PFSK-1 (cell line): Measurements from ENCODE around the gene TRAM2.

Experiments
- FOXP2 ChIP-seq: optimal IDR thresholded peaks from 2 replicates; pipeline ENCODE3; 2011; ENCODE audit warnings: borderline replicate concordance, control low read depth, inconsistent platforms; ENCODE audit not compliant: insufficient read depth; ENCODE audit errors: extremely low read length, extremely low read depth
- POLR2AphosphoS5 ChIP-seq: IDR thresholded peaks from 2 replicates; pipeline ENCODE4 v1.6.1; 2012; ENCODE audit warnings: low read depth, mild to moderate bottlenecking, control low read depth, low read length, moderate library complexity
- REST ChIP-seq, 2 experiments: IDR thresholded peaks; 2 replicates each; pipeline versions ENCODE4 v1.6.1 to v1.8.0; 2011 to 2012; ENCODE audit warnings: low read depth in 2 of 2, low read length in 2 of 2, control low read depth in 1 of 2, inconsistent platforms in 1 of 2, mild to moderate bottlenecking in 1 of 2, moderate library complexity in 1 of 2; ENCODE audit not compliant: insufficient read depth in 1 of 2
- SIN3A ChIP-seq: IDR thresholded peaks from 2 replicates; pipeline ENCODE4 v1.6.1; 2012; ENCODE audit warnings: mild to moderate bottlenecking, low read length, moderate library complexity, borderline replicate concordance; ENCODE audit not compliant: insufficient read depth
- TAF1 ChIP-seq: IDR thresholded peaks from 2 replicates; pipeline ENCODE4 v1.6.1; 2012; ENCODE audit warnings: low read length, control low read depth, borderline replicate concordance; ENCODE audit not compliant: insufficient read depth

The TRAM2 gene

GRCh38 chr6:52491203-52492069 is 85.4 kb downstream of the TRAM2 start:
- TF ChIP-seq TAF1 (no peak), SIN3A (no peak), REST (IDR thresholded peaks at IDR 0.05; ENCODE audit: insufficient read depth in 1 of 2, low read depth in 2 of 2, low read length in 2 of 2) (no peak), FOXP2 (no peak), POLR2AphosphoS5 (no peak)

- TF ChIP-seq POLR2AphosphoS5 (no peak), FOXP2 (no peak), REST (IDR thresholded peaks at IDR 0.05; ENCODE audit: insufficient read depth in 1 of 2, low read depth in 2 of 2, low read length in 2 of 2) (no peak), SIN3A (no peak), TAF1 (no peak; the same call in 1 of the 2 replicates)
Observed at GRCh38 chr6:52489881-52490280, 87.0 kb downstream of the TRAM2 start.

- TF ChIP-seq POLR2AphosphoS5 (no peak), FOXP2 (no peak), TAF1 (no peak), SIN3A (no peak)
Observed at GRCh38 chr6:52483671-52484003, 93.2 kb downstream of the TRAM2 start.

GRCh38 chr6:52482903-52483670 is 93.8 kb downstream of the TRAM2 start:
- no peak for TF ChIP-seq FOXP2
- no peak for TF ChIP-seq TAF1
- no peak for TF ChIP-seq POLR2AphosphoS5
- TF ChIP-seq SIN3A: no peak
- no peak for TF ChIP-seq REST (IDR thresholded peaks at IDR 0.05; ENCODE audit: insufficient read depth in 1 of 2, low read depth in 2 of 2, low read length in 2 of 2)

- TF ChIP-seq FOXP2 (no peak), REST (IDR thresholded peaks at IDR 0.05; ENCODE audit: insufficient read depth in 1 of 2, low read depth in 2 of 2, low read length in 2 of 2) (no peak), SIN3A (no peak), POLR2AphosphoS5 (no peak), TAF1 (no peak)
Observed at GRCh38 chr6:52475307-52475706, 101.6 kb downstream of the TRAM2 start.
